Keratinocyte (primary cell): Measurements from ENCODE around the gene KANTR.

Experiments used
- EZH2 ChIP-seq: IDR thresholded peaks from one replicate; pipeline ENCODE4 v1.6.1; 2012; ENCODE audit warnings: inconsistent platforms, mild to moderate bottlenecking, low read length, moderate library complexity
- TF ChIP-seq, protein P1 (sequence below), 3 experiments: IDR thresholded peaks in 1 of 3; conservative IDR thresholded peaks in 1 of 3; optimal IDR thresholded peaks in 1 of 3; 2 replicates in 2 of 3; 3 replicates in 1 of 3; pipeline versions ENCODE3 to v1.5.1; 2011; ENCODE audit warnings: low read length in 3 of 3, mild to moderate bottlenecking in 3 of 3, moderate library complexity in 2 of 3, control low read depth in 1 of 3, inconsistent platforms in 1 of 3; ENCODE audit not compliant: insufficient read depth in 2 of 3; ENCODE audit errors: extremely low read depth in 1 of 3

DNA sequence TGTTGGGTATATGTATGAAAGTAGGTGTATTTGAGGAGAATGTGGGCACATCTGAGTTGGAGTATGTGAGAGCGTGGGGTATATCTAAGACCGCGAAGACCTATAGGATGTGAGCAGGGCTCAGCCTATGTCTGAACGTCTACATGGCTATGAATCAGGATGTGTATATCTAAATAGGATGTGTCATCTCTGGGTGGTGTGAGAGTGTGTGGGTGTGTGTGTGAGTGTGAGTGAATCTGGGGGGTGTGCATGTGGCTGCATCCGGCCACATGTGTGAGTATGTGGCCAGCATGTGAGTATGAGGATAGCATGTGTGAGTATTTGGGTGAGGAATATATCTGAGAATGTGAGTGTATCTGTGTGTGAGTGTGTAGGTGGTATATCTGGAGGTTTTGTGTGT, 37.6 kb upstream of the KANTR start:
- TF ChIP-seq, protein P1, sequence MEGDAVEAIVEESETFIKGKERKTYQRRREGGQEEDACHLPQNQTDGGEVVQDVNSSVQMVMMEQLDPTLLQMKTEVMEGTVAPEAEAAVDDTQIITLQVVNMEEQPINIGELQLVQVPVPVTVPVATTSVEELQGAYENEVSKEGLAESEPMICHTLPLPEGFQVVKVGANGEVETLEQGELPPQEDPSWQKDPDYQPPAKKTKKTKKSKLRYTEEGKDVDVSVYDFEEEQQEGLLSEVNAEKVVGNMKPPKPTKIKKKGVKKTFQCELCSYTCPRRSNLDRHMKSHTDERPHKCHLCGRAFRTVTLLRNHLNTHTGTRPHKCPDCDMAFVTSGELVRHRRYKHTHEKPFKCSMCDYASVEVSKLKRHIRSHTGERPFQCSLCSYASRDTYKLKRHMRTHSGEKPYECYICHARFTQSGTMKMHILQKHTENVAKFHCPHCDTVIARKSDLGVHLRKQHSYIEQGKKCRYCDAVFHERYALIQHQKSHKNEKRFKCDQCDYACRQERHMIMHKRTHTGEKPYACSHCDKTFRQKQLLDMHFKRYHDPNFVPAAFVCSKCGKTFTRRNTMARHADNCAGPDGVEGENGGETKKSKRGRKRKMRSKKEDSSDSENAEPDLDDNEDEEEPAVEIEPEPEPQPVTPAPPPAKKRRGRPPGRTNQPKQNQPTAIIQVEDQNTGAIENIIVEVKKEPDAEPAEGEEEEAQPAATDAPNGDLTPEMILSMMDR (optimal IDR thresholded peaks at IDR 0.05 in 1 of 3, IDR thresholded peaks at IDR 0.05 in 1 of 3, conservative IDR thresholded peaks at IDR 0.05 in 1 of 3; ENCODE audit: extremely low read depth in 1 of 3, insufficient read depth in 2 of 3, low read length in 3 of 3): no peak
- no peak for TF ChIP-seq EZH2
